Central memory CD4-positive, alpha-beta T cell (primary cell): ENCODE data around the gene ZRANB1.

Experiments
- DNase-seq: peaks from one replicate; pipeline ENCODE4 v3.0.0; 2022

ZRANB1 gene

DNA sequence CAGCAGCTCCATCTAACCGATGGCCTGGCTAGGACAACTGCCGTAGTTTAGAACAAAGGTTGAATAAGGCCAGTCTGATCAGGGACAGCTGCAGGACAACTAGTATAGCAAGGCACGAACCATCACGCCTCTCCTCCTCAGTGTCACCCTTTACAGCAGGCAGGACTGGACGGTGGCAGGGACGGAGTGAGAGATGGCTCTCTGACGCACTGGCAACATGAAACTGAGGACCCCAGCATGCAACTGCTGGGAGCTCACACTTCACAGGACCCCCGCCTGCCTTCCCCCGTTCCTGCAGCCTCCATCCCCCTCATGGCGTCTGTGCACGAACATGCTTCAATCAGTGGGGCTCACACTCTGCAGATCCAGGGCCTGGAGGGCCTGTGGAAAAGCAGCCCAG is 53.7 kb downstream of the ZRANB1 start:
- no peak for DNase-seq

DNA sequence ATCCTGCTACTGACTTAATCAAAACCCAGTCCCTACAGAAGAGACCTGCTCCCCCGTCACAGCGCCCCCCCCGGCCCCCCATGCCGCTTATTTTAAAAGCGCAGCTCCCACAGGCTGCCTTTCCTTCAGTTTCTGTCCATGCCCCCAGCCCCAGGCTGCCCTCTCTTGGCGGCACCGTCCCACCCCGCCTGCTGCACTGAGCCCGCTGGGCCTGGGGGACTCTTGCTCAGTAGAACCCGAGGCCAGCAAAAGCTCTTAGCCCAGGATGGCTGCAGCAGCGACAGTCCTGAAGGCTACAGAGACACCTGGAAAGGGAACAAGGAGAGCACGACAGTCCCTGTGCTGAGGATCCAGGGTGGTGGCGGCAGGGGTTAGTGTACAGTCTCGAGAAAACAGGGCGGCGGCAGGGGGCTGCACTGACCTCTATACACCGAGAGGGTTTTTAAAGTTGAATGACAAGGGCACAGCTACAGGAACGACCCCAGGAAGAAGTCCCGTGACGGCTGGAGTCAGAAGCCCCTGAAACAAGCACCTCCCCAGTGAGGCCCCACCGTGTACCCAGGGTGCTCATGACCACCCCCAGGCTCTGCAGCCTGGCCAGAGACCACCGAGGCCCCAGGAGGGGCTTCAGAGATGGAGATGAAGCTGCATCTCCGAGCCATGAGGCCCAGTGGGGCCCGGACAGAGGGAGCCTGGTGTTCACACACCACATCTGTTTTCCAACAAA is 54.4 kb downstream of the ZRANB1 start:
- DNase-seq = no peak

DNA sequence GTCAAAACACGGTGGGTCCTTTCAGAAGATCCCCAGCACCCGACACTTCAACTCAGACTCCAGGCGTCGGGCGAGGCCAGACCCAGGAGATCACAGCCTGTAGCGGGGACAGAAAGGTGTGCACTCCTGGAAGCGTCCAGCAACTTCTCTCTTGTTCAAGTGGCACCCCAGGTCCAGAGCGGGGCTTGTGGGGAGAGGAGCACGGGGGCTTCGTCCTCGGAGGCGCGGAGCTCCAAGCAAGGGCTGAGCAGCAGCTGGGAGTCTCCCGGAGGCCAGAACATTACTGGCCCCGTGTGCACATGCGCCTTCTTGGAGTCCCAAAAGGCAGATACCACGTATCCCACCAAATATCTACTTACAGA is 54.9 kb downstream of the ZRANB1 start:
- DNase-seq = no peak

DNA sequence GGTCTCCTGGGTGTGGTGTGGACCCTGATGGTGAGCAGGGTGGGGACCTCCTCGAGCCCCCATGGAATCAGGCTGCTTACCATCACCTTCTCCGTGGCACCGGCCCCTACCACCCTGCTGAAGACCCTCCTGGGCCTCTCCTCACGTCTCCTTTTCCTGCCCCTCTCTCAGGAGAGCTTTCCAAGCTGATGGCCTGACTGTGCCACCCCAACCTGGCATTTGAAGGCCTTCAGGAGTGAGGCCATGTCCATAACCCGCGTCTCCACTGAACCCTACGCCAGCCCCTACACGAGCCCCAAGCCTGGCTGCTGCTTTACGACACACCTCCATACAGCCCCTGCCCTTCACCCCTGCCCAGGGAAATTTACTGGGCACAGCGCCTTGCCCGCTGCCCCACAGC is 55.4 kb downstream of the ZRANB1 start:
- DNase-seq = no peak

DNA sequence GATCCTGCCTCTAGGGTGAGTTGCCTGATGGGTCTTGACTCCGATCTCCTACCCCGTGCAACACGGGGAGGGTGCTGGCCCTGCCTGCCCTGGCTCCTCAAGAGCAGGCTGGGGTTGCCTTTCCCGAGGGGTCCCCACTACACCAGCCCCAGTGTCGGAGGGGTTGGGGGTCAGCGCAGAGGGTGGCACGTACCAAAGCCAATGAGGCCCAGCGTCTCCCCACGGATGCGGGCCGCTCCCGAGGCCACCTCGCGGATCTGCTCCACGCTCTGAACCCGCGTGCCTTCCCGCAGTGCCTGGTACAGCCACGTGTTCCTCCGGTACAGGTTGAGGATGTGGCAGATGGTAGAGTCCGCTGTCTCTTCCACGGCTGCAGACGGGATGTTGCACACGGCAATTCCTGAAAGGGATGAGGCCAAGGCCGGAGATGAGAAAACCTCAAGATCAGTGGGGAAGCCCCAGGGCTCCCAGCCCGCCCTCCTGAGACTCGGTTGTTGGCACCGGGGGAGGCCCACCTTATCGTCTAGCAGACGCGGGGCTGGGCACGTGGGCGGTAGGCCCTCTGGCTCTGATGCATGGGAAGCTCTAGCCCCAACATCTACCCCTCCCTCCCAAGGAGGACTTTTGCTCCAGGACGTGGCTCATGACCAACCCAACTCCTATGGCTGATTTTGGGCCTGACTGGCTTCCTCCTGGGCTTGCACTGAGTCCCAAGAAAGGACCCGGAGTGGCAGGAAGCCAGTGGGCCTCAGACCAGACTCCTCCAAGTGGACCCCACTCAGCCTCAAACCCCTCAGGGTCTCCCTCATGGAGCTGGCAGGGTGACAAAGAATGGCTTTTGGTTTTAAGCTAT is 56.1 kb downstream of the ZRANB1 start:
- no peak for DNase-seq

DNA sequence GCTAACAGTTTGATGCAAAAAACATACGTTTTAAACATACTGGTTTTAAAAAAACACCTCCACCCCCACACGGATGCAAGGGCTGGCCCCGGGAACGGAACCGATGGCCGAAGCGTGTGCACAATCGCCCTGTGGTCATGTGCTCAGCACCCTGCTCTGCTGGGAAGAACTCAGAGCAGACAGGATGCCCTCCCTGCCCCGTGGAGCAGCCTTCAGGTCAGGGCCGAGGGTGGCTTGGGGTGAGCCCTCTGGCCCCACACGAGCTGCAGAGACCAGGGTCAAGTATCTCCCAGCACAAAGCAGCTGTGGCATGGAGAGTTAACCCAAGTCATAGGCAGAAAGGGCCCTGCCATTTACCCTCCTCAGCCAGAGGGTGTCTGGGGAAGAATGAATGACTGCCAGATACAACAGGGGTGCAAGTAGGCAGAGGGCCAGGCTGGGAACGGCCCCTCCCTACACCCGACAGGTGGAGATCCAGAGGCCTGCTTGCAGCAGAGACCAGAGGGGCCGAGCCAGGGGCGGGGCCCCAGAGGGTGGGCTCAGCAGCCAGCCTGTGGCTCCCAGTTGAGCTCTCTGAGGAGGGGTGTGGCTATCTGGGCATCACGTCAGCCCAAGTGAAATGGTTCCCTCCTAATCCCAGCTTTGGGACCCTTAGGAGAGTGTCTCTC is 56.8 kb downstream of the ZRANB1 start:
- no peak for DNase-seq

DNA sequence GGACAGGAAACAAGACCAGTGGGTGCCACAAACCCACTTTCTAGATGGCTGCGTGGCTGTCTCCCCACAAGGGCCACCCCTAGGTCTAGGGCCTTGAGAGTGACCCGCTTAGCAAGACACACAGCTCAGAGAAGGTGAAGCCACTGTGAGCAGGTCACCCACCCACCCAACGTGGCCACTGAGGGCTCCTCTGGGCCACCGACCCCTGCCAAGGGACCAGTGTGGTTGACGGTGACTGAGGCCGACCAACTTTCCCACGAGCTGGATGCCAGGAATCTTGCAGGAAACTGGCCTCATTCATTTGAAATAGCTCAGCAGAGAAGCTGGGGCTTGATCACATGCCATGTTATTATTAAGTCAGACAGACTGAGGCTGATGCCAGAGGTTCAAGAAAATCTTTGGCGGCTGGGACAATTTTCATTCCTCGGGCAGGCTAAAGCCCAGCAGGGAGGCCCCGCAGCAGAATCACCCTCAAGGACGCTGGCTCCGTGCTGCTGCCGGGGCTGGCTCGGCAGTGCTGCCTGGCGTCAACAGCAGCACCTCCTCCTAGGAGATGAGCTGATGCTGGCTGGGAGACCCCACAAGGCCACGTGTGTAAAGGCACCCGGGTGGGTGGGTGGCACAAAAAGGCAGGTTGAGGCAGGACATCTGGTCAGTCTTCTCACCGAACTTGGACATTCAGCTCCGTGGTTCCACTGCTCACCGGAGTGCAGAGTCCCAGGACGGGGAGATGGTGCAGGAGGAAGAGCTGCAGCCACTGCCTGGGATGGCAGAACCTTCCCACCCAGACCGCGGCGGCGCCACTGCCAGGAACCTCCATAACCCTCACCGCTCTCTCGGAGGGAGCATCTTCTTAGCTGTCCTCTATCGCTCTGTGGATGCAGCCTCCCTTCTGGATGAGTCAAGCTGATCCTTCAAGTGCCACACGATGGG is 57.8 kb downstream of the ZRANB1 start:
- DNase-seq = no peak

DNA sequence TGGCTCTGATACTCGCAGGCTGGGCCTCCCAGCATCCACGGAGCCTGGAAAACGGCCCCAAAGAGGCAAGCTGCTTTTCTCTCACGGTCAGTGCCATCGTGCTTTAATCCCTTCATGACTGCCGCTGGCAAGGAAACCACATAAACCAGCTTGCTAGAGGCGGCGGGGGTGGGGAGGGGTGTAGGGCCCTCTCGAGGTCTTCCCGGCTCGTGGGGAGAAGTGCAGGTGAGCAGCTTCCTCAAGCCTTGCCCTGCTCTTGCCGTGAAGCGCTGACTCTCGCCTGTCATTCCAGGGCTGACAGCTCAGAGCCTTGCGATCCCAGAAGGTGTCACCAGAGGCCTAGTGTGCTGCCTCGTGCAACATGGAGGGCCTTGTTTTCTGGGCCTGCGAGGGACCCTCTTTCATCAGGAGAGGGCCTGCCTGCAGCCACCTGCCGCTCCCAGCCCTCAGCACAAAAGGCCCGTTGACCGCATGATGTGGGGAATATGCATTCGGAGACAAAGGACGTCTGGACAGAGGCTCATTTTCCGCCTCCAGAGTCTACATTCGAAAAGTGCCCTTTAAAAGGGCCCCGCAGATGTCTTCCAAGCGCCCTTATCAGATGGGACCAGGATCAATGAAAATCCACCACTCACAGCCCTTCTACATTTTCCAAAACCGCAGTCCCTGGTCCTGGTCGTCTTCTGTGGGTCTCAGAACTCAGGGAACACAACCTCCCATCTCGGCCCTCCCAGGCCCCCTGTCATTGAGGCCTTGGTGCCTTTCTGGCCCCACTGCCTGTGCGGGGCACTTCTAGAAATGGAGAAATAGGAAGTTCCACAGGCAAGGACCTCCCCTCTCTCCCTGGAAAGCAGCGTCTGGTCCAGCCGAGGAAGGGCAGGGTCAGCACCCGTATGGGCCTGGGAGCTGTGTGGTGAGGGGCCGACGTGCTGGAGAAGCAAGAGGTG is 58.7 kb downstream of the ZRANB1 start:
- no peak for DNase-seq

DNA sequence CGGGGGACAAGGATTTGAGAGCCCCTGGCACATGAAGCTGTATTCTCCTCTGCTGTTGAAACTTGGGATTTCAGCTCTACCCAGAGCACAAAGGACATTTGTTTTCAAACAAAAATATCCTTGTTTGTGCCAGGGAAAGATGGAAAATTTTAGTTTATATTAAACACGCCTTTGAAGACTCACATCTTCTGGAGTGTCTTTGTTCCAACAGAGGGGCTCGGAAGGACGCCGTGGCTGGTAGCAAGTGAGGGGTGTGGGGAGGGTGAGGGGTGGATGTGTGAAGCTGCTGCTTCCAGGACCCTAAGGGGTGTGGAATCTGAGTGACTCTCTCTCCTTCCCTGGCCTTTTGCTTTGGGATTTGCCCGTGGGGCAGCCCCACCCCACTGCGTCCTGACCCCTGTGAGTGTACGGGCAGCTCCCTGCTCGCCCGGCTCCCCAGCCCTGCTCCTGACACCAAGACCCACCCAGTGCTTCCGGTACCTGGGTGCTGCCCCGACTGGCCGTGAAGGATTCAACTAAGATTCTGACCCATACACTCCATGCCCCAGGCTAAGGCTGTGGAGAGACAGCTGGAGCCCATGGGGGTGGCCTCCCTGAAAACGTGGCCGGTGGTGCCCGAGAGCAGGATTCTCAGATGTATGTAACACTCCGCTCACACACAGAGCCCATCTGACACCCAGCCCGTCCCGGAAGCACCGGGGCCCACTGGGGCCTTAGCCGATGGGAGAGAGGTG is 59.6 kb downstream of the ZRANB1 start:
- no peak for DNase-seq

DNA sequence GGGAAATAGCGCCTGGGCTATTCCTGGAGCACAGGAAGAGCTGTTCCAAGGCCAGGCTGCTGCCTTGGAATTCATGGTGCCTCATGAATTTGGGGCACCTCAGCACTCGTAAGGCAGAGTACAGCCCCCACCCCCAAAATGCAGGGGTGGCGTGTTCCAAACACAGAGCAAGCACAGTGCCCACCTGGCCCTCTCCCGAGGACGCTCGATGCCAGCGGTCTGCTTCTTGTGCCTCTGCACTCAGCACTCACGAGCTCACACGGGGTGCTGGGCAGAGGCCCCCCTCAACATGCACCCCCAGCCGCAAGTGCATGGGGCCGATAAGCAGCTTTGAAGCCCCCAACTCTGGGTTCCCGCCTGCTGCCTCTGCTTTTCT is 60.1 kb downstream of the ZRANB1 start:
- no peak for DNase-seq

DNA sequence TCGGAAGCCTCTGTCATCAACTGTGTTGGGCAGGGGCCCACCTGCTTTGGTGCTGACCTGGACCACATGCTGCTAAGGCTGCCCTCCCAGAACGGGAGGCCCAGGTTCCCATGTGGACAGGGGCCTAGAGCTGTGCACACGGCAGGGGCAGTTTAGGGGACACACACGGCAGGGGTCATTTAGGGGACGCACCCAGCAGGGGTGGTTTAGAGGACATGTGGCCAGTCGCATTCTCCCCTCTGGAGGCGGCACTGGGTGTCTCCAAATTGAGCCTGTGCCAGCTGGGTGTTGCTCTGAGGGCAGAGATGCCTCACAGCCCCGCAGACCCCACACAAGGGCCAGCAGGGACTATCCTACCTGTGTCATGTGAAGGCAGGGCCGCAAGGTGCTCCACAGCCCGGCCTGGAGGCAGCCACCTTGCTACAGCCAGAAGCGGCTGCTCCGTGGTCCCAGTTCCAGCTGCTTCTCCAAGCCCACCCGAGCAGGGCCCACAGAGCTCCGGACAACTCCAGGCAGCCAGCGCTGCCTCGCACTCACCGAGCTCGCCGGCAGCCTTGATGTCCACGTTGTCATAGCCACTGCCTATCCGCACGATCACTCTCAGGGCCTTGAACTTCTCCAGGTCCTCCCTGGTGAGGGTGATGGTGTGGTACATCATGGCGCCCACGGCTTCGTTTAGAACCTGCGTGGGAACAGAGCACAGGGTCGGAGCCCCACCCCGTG is 60.7 kb downstream of the ZRANB1 start:
- DNase-seq = no peak

DNA sequence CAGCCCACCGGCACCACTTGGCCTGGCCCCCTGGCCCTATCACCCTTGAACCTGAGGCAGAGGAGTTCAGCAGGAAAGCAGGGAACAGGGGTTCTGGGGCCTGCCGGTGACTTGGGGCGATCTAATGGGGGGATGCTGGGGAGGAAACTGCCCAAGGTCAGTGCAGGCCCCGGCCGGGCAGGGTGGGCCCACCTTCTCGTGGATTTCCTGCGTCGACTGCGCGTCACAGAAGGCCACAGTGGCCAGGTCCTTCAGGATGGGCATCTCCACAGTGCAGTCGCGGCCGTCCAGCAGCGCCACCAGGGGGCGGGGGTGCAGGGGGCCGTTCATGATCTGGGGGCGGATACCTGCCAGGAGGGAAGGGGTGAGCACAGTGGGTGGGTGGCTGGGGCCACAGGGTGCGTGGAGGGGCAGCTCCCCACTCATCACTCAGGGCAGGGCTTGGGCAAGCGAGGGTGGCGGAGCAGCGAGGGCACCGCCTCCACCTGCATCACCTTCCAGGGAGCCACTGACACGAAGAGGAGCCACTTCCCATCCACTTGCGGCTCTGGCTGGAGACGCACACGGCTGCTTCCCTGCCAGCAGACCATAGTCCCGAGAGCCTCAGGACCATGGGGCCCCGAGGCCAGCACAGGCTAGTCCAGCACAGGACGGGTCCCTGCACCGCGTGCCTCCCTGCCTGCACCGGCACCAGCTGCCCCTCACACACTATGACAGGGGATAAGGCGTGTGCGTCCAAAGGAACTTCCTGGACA is 61.4 kb downstream of the ZRANB1 start:
- no peak for DNase-seq

DNA sequence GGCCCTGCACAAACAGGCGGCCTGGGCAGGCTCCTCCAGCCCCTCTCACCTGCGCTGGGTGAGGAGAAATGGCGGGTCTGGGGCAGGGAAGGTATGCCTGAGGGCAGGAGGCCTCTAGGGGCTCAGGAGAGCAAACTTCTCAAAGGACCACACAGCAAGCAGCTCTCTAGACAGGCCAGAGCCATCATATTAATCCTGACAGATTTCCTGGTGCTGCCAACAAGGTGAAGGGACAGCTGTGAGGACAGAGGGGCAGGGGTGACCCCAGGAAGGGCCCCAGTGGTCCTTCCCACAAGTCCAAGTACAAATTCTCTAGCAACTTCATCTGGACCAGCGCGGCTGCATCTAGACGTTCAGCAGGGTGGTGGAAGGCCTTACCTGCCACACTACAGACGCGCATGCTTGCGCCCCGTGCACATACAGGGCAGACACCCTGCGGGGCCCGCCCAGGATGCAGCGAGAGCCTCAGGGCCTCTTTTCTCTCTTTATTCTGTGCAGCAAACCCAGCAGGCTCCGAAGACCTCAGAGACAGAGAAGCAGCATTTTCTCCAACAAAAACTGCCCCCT is 62.1 kb downstream of the ZRANB1 start:
- no peak for DNase-seq

DNA sequence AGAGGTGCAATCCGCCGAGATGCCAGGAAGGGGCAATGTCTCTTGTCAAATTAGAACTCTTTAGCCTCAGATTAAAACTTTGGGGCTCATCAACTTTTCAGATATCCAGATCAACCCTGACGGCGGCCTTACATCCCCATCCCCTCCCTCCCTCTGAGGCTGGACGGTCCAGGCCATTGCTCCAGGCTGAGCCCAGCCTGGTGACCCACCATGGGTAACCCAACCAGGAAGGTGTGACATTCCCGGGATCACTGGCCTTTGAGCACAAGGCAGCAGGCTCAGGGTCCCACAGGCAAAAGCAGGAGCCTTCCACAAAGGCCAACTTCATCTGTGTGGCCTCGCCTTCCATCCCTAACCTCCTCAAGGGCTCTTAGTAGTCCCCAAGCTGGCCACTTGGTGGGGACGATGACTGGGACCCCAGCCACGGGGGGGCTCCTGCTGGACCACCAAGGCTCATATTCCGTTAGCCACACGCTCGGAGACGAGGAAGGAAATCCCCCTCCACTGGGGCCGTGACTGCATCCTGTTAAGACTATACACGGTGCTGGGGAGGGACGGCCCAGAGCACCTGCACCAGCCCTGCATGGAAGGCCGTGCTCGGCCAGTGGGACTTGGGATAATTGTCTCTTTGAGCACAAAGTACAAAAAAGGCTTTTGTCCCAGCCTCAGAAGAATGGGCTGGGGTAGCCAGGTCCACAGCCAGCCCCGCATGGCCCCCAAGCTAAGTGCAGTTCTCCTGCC is 62.8 kb downstream of the ZRANB1 start:
- DNase-seq = no peak

DNA sequence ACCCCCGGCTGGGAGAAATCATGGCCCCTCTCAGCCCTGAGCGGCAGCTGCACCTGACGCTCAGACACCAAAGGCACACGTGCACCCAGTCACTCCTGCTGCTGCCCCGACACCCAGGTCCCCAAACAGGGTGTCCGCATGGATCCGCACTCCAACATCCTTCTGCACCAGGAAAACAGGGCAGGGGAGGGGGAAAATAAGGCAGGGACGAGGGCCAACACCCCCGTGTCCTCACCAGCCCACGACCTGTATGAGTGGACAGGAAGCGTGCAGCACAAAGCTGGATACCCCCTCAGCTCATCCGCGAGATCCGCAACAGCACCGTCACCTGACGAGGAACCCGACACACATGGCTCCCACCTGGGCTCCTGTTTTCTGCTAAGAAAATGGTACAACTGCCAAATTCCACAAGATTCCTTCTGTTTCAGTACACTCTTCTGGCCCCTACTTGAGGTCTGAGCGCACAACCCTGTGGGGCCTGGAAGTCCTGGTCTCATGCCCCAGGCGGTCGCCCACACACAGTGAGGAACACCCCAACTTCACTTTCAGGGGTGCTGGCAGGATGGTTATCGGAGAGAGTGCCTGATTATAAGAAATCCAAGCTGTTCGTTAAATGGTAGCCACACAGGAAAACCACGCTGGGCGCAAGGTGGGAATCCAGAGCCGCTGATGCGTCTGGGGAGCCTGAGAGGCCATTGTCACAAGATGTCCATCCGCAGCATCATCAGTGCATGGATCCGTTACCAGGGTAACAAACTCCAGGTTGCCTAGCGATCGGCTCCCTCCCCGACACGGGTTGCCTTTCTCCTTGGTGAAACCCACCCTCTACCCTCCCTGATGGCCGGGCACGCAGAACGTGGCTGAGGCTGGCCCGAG is 63.6 kb downstream of the ZRANB1 start:
- DNase-seq = no peak

DNA sequence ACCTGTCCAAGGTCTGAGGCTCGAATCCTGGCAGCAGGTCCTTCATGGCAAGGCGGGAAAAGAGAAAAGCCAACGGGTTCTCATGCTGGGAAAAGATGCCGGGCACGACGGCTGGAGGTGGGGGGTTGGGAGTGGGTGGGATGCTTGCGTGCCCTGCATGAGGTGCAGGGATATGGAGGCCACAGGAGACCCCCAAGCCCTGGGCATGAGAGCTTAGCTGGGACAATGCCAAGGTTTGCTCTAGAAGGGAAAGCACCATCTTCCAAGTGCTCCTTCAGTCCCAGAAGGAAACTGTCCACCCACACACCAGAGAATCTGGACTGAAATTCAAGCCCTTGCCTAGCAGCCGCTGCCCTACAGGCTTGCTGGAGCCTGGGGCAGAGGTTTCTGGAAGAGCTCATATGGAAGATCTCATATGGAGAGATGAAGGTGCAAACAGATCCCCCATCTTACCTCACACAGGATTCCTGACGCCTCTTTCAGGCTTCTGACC is 64.3 kb downstream of the ZRANB1 start:
- no peak for DNase-seq

DNA sequence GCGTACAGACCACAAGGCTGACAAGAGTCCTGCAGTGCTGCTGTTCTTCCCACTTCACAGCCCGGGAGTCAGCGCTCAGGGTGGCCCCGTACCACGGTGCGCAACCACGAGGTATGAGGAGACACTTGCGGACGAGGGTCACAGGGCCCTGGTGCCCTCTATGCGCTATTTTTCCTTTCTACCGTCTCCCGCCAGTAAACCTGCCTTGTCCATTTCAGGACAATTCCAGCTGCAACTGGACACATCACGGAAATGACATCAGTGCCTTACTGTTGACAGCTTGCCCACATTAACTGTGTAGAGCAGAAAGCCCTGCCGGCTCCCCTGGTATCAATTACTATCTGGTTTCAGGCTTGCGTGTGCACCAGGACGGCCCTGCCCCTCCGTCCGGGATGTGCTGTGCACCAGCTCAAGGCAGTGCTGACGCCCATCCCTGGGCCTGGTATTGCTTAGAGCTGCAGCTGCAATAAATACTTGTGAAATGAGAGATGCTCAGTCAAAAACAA is 65.1 kb downstream of the ZRANB1 start:
- DNase-seq = no peak
